GM18951 (cell line): Measurements from ENCODE around the gene TSR2.
"Not testable (repeated sequence)": the region's sequence is repeated elsewhere in the genome, so short reads cannot be mapped to it uniquely, and the experiment has no call there.

Source experiments
- POLR2A ChIP-seq: IDR thresholded peaks from 4 replicates; pipeline ENCODE4 v1.6.1; 2011; ENCODE audit warnings: mild to moderate bottlenecking; ENCODE audit not compliant: insufficient read length, insufficient read depth; ENCODE audit errors: extremely low read depth
- in situ Hi-C: fragments of 300-500 bp; cut with MboI; formaldehyde crosslinking; loops from one replicate; pipeline ENCODE4 v1.12.0; 2022; ENCODE audit warnings: low sequenced_read_pairs, mixed read lengths, inconsistent platforms; ENCODE audit not compliant: unreplicated experiment

The TSR2 gene

GRCh38 chrX:54484666-54485065 lies 44.5 kb downstream of the TSR2 start:
- no peak for TF ChIP-seq POLR2A
- in situ Hi-C loops = no loop called here

GRCh38 chrX:54489819-54490218 lies 49.6 kb downstream of the TSR2 start:
- in situ Hi-C loops = not testable (repeated sequence)

- in situ Hi-C loops = no loop called here
- TF ChIP-seq POLR2A = no peak
Observed at GRCh38 chrX:54492340-54492739, 52.1 kb downstream of the TSR2 start.

GRCh38 chrX:54494166-54494988 lies 54.2 kb downstream of the TSR2 start:
- in situ Hi-C loops = no loop called here
- no peak for TF ChIP-seq POLR2A
